Astrocyte (in vitro differentiated cells and primary cell): ENCODE measurements around the gene PIMREG. TPM values are rescaled to one million over a fixed set of nuclear protein-coding genes. Genes with fewer than 3 reads are reported as not detected.

Experiments used
- DNase-seq: peaks from one replicate; pipeline ENCODE4 v3.0.0-alpha.2; 2010; ENCODE audit warnings: low read depth
- FAIRE-seq: peaks from 2 replicates; lab custom pipeline; 2011; peaks lifted over from hg19 to GRCh38; lab: Jason Lieb, UNC
- H2AFZ ChIP-seq: 2 replicates; pipeline ENCODE4 v1.6.0; 2012; ENCODE audit warnings: low read depth, low read length, inconsistent platforms
- H3K27ac ChIP-seq: 2 replicates; pipeline ENCODE4 v1.5.1; 2011; ENCODE audit warnings: low read depth, low read length, inconsistent platforms
- H3K27me3 ChIP-seq: 2 replicates; pipeline ENCODE4 v1.6.0; 2011; ENCODE audit warnings: low read length, inconsistent platforms; ENCODE audit not compliant: insufficient read depth
- H3K36me3 ChIP-seq: 2 replicates; pipeline ENCODE4 v1.5.1; 2011; ENCODE audit warnings: low read length, inconsistent platforms; ENCODE audit not compliant: insufficient read depth
- H3K4me1 ChIP-seq: 2 replicates; pipeline ENCODE4 v1.5.1; 2011; ENCODE audit warnings: low read length, inconsistent platforms; ENCODE audit not compliant: insufficient read depth
- H3K4me2 ChIP-seq: 2 replicates; pipeline ENCODE4 v1.6.0; 2012; ENCODE audit warnings: low read length, inconsistent platforms
- H3K4me3 ChIP-seq: 2 replicates; pipeline ENCODE4 v1.5.1; 2011; ENCODE audit warnings: low read depth, mild to moderate bottlenecking, low read length, inconsistent platforms; ENCODE audit not compliant: insufficient read depth
- H3K79me2 ChIP-seq: 2 replicates; pipeline ENCODE4 v1.6.0; 2012; ENCODE audit warnings: mild to moderate bottlenecking, low read length, inconsistent platforms; ENCODE audit not compliant: insufficient read depth
- H3K9ac ChIP-seq: 2 replicates; pipeline ENCODE4 v1.6.0; 2012; ENCODE audit warnings: mild to moderate bottlenecking, low read length, inconsistent platforms
- H3K9me3 ChIP-seq: 2 replicates; pipeline ENCODE4 v1.5.1; 2012; ENCODE audit warnings: low read depth, mild to moderate bottlenecking, low read length, inconsistent platforms; ENCODE audit not compliant: insufficient read depth
- H4K20me1 ChIP-seq: 2 replicates; pipeline ENCODE4 v1.6.0; 2012; ENCODE audit warnings: low read length, inconsistent platforms; ENCODE audit not compliant: insufficient read depth
- H3K27ac Mint-ChIP-seq: one replicate; pipeline ENCODE4 v1.8.0; 2021; ENCODE audit warnings: mild to moderate bottlenecking, mixed read lengths; ENCODE audit not compliant: unreplicated experiment
- H3K27me3 Mint-ChIP-seq: one replicate; pipeline ENCODE4 v1.8.0; 2021; ENCODE audit warnings: low read depth, mixed read lengths; ENCODE audit not compliant: unreplicated experiment
- H3K36me3 Mint-ChIP-seq: one replicate; pipeline ENCODE4 v1.8.0; 2021; ENCODE audit warnings: low read depth, mixed read lengths; ENCODE audit not compliant: unreplicated experiment
- H3K4me1 Mint-ChIP-seq: one replicate; pipeline ENCODE4 v1.8.0; 2021; ENCODE audit warnings: low read depth, mixed read lengths; ENCODE audit not compliant: unreplicated experiment
- H3K4me3 Mint-ChIP-seq: one replicate; pipeline ENCODE4 v1.8.0; 2021; ENCODE audit warnings: mild to moderate bottlenecking, moderate library complexity, mixed read lengths; ENCODE audit not compliant: unreplicated experiment
- H3K9me3 Mint-ChIP-seq: one replicate; pipeline ENCODE4 v1.8.0; 2021; ENCODE audit warnings: mild to moderate bottlenecking, mixed read lengths; ENCODE audit not compliant: unreplicated experiment
- EZH2 ChIP-seq: IDR thresholded peaks from 2 replicates; pipeline ENCODE4 v1.6.1; 2012; ENCODE audit warnings: mild to moderate bottlenecking, low read length, inconsistent platforms; ENCODE audit not compliant: insufficient read depth
- total RNA-seq: library from RNA; stranded (reverse); gene quantifications from 2 replicates; pipeline ENCODE4 v1.2.1, GENCODE V29; 2021
- TF ChIP-seq, protein P1 (sequence below): IDR thresholded peaks from 2 replicates; pipeline ENCODE4 v1.5.1; 2011; ENCODE audit warnings: low read depth, mild to moderate bottlenecking, inconsistent platforms, low read length, moderate library complexity; ENCODE audit not compliant: insufficient read depth

The PIMREG gene
- total RNA-seq, 1 donor from 2014 or later = 2.6 TPM

GRCh38 chr17:6458460-6458950, 14.2 kb downstream of the PIMREG start:
- H2AFZ ChIP-seq = no peak overlapping the region
- DNase-seq (no peak), FAIRE-seq (no peak)
- no peak overlapping the region for H3K4me3 ChIP-seq
- H3K4me3 Mint-ChIP-seq = no peak overlapping the region
- no peak overlapping the region for H3K4me2 ChIP-seq
- no peaks in the 10 kb centered on the region for H3K79me2 ChIP-seq
- no peaks in the 10 kb centered on the region for H4K20me1 ChIP-seq
- no peak overlapping the region for H3K9ac ChIP-seq
- H3K27ac ChIP-seq = no peak overlapping the region
- H3K27me3 Mint-ChIP-seq = peaks cover 28% of the 10 kb centered on the region
- TF ChIP-seq, protein P1, sequence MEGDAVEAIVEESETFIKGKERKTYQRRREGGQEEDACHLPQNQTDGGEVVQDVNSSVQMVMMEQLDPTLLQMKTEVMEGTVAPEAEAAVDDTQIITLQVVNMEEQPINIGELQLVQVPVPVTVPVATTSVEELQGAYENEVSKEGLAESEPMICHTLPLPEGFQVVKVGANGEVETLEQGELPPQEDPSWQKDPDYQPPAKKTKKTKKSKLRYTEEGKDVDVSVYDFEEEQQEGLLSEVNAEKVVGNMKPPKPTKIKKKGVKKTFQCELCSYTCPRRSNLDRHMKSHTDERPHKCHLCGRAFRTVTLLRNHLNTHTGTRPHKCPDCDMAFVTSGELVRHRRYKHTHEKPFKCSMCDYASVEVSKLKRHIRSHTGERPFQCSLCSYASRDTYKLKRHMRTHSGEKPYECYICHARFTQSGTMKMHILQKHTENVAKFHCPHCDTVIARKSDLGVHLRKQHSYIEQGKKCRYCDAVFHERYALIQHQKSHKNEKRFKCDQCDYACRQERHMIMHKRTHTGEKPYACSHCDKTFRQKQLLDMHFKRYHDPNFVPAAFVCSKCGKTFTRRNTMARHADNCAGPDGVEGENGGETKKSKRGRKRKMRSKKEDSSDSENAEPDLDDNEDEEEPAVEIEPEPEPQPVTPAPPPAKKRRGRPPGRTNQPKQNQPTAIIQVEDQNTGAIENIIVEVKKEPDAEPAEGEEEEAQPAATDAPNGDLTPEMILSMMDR = no peak
- no peak for TF ChIP-seq EZH2
- H3K27me3 ChIP-seq = peaks cover 7% of the 10 kb centered on the region
- peaks cover 10% of the 10 kb centered on the region for H3K4me1 Mint-ChIP-seq
- H3K27ac Mint-ChIP-seq = no peak overlapping the region
- H3K9me3 ChIP-seq = no peaks in the 10 kb centered on the region
- no peaks in the 10 kb centered on the region for H3K36me3 Mint-ChIP-seq
- H3K4me1 ChIP-seq = peaks cover 10% of the 10 kb centered on the region
- H3K36me3 ChIP-seq = no peaks in the 10 kb centered on the region
- no peaks in the 10 kb centered on the region for H3K9me3 Mint-ChIP-seq

DNA sequence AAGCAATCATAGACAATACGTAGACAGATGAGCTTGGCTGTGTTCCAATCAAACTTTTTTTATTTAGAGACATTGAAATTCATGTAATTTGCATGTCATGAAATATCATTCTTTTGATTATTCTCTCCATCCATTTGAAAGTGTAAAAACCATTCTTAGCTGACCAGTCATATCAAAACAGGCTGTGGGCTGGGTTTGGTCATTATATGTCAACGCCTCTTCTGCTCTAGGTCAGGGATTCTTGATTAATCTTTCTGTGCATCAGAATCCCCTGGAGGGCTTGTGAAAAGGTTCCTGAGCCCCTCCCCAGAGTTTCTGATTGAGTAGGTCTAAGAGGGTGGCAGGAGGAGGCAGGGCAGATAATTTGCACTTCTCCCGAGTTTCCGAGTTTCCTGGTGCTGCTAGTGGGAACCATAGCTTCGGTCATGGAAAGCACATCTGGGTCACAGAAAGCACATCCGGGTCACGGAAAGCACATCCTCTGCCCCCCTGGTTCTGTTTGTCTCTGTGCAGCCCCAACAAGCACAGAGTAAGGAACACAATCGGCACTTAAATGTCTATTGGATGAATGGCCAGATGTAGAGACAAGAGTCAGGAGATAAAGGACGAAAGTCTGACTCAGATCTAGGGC, 16.4 kb downstream of the PIMREG start:
- Histone ChIP-seq H3K36me3 (no peaks in the 10 kb centered on the region), H3K4me3 (no peak overlapping the region), H3K9me3 (no peaks in the 10 kb centered on the region), H2AFZ (no peak overlapping the region), H3K4me2 (no peak overlapping the region), H3K27ac (no peak overlapping the region), H3K79me2 (no peaks in the 10 kb centered on the region), H4K20me1 (no peaks in the 10 kb centered on the region), H3K27me3 (peaks cover 2% of the 10 kb centered on the region), H3K4me1 (peaks cover 3% of the 10 kb centered on the region), H3K9ac (no peak overlapping the region)
- FAIRE-seq = no peak
- Mint-ChIP-seq H3K27me3 (peaks cover 26% of the 10 kb centered on the region), H3K4me1 (peaks cover 10% of the 10 kb centered on the region), H3K36me3 (no peaks in the 10 kb centered on the region), H3K27ac (no peak overlapping the region), H3K4me3 (no peak overlapping the region), H3K9me3 (peaks cover 1% of the 10 kb centered on the region)
- no peak for TF ChIP-seq EZH2
- TF ChIP-seq, protein P1 = no peak
- DNase-seq = no peak

GRCh38 chr17:6461246-6461645, 17.0 kb downstream of the PIMREG start:
- Mint-ChIP-seq H3K4me1 (peaks cover 10% of the 10 kb centered on the region), H3K4me3 (no peak overlapping the region), H3K27ac (peak overlapping the region; percentile 81), H3K9me3 (peaks cover 2% of the 10 kb centered on the region), H3K36me3 (peaks cover 2% of the 10 kb centered on the region), H3K27me3 (peaks cover 29% of the 10 kb centered on the region)
- Histone ChIP-seq H3K36me3 (no peaks in the 10 kb centered on the region), H3K9ac (no peak overlapping the region), H2AFZ (no peak overlapping the region), H3K4me2 (no peak overlapping the region), H4K20me1 (no peaks in the 10 kb centered on the region), H3K27ac (no peak overlapping the region), H3K27me3 (peaks cover 2% of the 10 kb centered on the region), H3K4me1 (peaks cover 3% of the 10 kb centered on the region), H3K4me3 (no peak overlapping the region), H3K79me2 (no peaks in the 10 kb centered on the region), H3K9me3 (no peaks in the 10 kb centered on the region)
- no peak for TF ChIP-seq EZH2
- TF ChIP-seq, protein P1 = no peak
- no peak for DNase-seq
- no peak for FAIRE-seq
